ENCODE results near the gene LRRC1.
A peak's percentile ranks its signal among the peaks of the same experiment; 100 is the strongest.

The LRRC1 gene

DNA sequence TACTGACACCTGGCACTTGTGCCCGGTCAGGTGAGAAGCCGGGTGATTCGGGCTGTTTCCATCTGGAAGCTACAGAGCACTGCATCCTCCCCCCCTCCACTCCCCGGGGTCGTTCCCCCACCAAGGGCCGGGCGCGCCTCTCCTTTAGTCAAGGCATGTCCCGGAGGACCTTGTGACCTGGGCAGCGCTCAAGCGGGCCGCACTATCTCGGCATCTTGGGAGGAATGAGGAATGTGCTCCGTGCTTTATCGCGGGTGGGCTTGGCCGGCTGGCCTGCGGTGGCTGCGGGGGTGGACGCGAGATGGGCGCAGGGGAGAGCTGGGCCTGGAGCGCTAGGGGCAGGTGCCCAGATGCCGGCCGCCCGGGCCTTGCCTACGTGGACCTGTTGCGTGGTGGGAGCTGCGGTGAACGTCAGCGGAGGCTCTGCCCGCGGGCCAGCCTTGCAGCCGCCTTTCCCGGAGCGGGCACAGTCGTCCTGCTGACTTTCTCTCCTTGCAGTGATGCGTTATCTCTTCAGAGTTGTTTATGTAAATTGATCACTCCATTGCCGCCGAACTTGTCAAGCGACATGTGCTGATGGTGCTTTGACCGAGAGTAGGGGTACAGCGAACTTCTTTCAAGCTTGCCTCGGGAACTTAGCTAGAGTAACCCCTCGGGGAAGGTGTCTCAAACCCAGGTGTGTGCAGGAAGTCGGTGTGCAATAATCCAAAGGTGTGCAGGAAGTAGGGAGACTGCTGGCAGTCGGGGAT is 1.1 kb downstream of the LRRC1 start (continued):
- 0 out of 2 replicates have a peak, but pooled peaks have one; percentile 23 for TF ChIP-seq ZNF610 (tag by site-specific recombination; IDR thresholded peaks at IDR 0.05; ENCODE audit: borderline replicate concordance)
- no peak for TF ChIP-seq ZNF155 (tag by site-specific recombination; IDR thresholded peaks at IDR 0.05)
- TF ChIP-seq ZNF792 (tag by site-specific recombination; IDR thresholded peaks at IDR 0.05) = peak; percentile 20; the same call in 1 of the 2 replicates
- TF ChIP-seq ZNF629 (tag by site-specific recombination; IDR thresholded peaks at IDR 0.05) = 0 out of 2 replicates have a peak, but pooled peaks have one; percentile 28
- TF ChIP-seq WT1 (tag by site-specific recombination; IDR thresholded peaks at IDR 0.05) = peak; percentile 8; the same call in 1 of the 2 replicates
- TF ChIP-seq ZFP37 (tag by site-specific recombination; IDR thresholded peaks at IDR 0.05) = no peak
- TF ChIP-seq BCL11B (tag by site-specific recombination; IDR thresholded peaks at IDR 0.05; ENCODE audit: low read depth) = peak; percentile 36; the same call in 1 of the 2 replicates
- peak; percentile 60 for TF ChIP-seq ZBTB20 (tag by site-specific recombination; IDR thresholded peaks at IDR 0.05)
- peak; percentile 52; the same call in 1 of the 2 replicates for TF ChIP-seq ZNF76 (tag by site-specific recombination; IDR thresholded peaks at IDR 0.05; ENCODE audit: borderline replicate concordance, low read depth)
- TF ChIP-seq, protein P1, sequence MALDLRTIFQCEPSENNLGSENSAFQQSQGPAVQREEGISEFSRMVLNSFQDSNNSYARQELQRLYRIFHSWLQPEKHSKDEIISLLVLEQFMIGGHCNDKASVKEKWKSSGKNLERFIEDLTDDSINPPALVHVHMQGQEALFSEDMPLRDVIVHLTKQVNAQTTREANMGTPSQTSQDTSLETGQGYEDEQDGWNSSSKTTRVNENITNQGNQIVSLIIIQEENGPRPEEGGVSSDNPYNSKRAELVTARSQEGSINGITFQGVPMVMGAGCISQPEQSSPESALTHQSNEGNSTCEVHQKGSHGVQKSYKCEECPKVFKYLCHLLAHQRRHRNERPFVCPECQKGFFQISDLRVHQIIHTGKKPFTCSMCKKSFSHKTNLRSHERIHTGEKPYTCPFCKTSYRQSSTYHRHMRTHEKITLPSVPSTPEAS (tag by site-specific recombination; IDR thresholded peaks at IDR 0.05) = no peak
- 0 out of 2 replicates have a peak, but pooled peaks have one; percentile 19 for TF ChIP-seq CTCF (tag by site-specific recombination; IDR thresholded peaks at IDR 0.05)
- TF ChIP-seq, protein P2, sequence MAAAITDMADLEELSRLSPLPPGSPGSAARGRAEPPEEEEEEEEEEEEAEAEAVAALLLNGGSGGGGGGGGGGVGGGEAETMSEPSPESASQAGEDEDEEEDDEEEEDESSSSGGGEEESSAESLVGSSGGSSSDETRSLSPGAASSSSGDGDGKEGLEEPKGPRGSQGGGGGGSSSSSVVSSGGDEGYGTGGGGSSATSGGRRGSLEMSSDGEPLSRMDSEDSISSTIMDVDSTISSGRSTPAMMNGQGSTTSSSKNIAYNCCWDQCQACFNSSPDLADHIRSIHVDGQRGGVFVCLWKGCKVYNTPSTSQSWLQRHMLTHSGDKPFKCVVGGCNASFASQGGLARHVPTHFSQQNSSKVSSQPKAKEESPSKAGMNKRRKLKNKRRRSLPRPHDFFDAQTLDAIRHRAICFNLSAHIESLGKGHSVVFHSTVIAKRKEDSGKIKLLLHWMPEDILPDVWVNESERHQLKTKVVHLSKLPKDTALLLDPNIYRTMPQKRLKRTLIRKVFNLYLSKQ (tag by site-specific recombination; IDR thresholded peaks at IDR 0.05; ENCODE audit: borderline replicate concordance) = no peak
- TF ChIP-seq ZNF324 (tag by site-specific recombination; IDR thresholded peaks at IDR 0.05) = no peak

GRCh38 chr6:53796451-53796780 is 1.6 kb downstream of the LRRC1 start:
- TF ChIP-seq ZFP3 (tag by site-specific recombination; IDR thresholded peaks at IDR 0.05; ENCODE audit: low read depth) (no peak), ZNF76 (tag by site-specific recombination; IDR thresholded peaks at IDR 0.05; ENCODE audit: borderline replicate concordance, low read depth) (no peak), ZNF768 (tag by site-specific recombination; IDR thresholded peaks at IDR 0.05) (no peak), HOXD13 (CRISPR knock-in tag; IDR thresholded peaks at IDR 0.05; ENCODE audit: borderline replicate concordance) (no peak), ZNF24 (tag by site-specific recombination; IDR thresholded peaks at IDR 0.05) (no peak), ZNF521 (tag by site-specific recombination; IDR thresholded peaks at IDR 0.05) (no peak), ZNF274 (IDR thresholded peaks at IDR 0.05; ENCODE audit: low read length) (no peak), ZNF274 (tag by site-specific recombination; IDR thresholded peaks at IDR 0.05; ENCODE audit: borderline replicate concordance) (no peak), ZBTB1 (tag by site-specific recombination; IDR thresholded peaks at IDR 0.05) (no peak), ZNF10 (tag by site-specific recombination; IDR thresholded peaks at IDR 0.05) (no peak), ZNF664 (tag by site-specific recombination; IDR thresholded peaks at IDR 0.05) (no peak), ZNF266 (tag by site-specific recombination; IDR thresholded peaks at IDR 0.05; ENCODE audit: low read depth) (no peak), ZBTB8A (tag by site-specific recombination; IDR thresholded peaks at IDR 0.05) (no peak), INSM2 (tag by site-specific recombination; IDR thresholded peaks at IDR 0.05) (no peak)
- ChIA-PET CTCF (interaction anchor here (0.6 to 7.7 kb wide), 5 partner anchors 69 to 161 kb away, joined by 3 to 127 read pairs (median 4); no protein-coding TSS in a partner anchor), POLR2A (interaction anchor here (0.9 to 1.7 kb wide), 2 partner anchors 15 to 17 kb away, joined by 3 to 8 read pairs; no protein-coding TSS in a partner anchor)
- H3K4me1 ChIP-seq (ENCODE audit: control insufficient read depth, insufficient read depth, low read length) = peaks cover 26% of the 10 kb centered on the region
- peak overlapping the region; percentile 77 for H3K4me3 ChIP-seq (ENCODE audit: low read depth, low read length)
- H3K36me3 ChIP-seq (ENCODE audit: control insufficient read depth in 2 of 2, insufficient read depth in 1 of 2, low read length in 2 of 2) = no peaks in the 10 kb centered on the region
- peak overlapping the region; percentile 86; the same call in 1 of the 2 replicates for H3K27ac ChIP-seq (ENCODE audit: extremely low read depth, low read depth, low read length)
- H3K9me3 ChIP-seq (ENCODE audit: control insufficient read depth, insufficient read depth, low read depth, low read length) = no peaks in the 10 kb centered on the region

Data from HEK293 (cell line).